A549 treated with CORT108297 at 1 μM for 4 hours (cell line): ENCODE results near the gene SHISAL2B. TPM values are rescaled to one million over a fixed set of nuclear protein-coding genes. Genes with fewer than 3 reads are reported as not detected.

Source experiments
- total RNA-seq: library from RNA; stranded (reverse); fragments of 200-300 nt; extraction: Qiagen RNA extraction; gene quantifications from 5 replicates; pipeline ENCODE4 v1.2.3, GENCODE V29; 2022

The SHISAL2B gene
- 0.18 TPM in 1 of 5 replicates, not detected in the others for total RNA-seq

GRCh38 chr5:64690417-64691151 lies at the start of gene SHISAL2B:
Gene SHISAL2B, plus strand, starts transcription at chr5:64690503. Its CDS starts 121 bp downstream, at chr5:64690624.

Other genes starting within 250 kb of the SHISAL2B start
- gene RGS7BP, start 184.5 kb upstream of the SHISAL2B start, total RNA-seq = not detected in 5 replicates
- gene SREK1IP1, start 78.2 kb downstream of the SHISAL2B start, total RNA-seq = 7.5 to 11.0 TPM (median 8.7 TPM) in 5 replicates
- 13.1 to 19.2 TPM (median 13.9 TPM) in 5 replicates for gene CWC27, start 78.4 kb downstream of the SHISAL2B start, total RNA-seq